ENCODE data around the gene SAMD9L.

DNA sequence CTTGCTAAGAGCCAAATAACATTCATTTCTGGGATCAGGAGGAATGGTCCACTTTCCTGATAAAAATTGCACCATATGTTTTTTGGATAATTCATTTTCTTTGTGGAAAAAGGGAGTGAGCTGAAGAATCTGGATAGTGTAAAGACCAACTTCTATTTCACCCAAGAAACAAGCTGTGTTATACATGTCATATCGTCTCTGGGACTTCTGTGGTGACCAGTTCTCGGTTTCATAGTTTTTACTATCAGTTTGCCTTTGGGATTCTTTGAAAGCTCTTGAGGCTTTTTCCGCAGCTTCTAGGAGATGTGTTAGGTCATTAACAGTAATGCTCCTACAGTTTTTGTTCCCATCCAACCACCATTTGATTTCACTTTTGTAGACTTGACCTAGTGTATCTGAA, 16.0 kb downstream of the SAMD9L start:
- TF ChIP-seq POLR2AphosphoS5 (IDR thresholded peaks at IDR 0.05; ENCODE audit: insufficient read depth in 1 of 2, low read depth in 1 of 2) = no peak
- TF ChIP-seq, protein P1, sequence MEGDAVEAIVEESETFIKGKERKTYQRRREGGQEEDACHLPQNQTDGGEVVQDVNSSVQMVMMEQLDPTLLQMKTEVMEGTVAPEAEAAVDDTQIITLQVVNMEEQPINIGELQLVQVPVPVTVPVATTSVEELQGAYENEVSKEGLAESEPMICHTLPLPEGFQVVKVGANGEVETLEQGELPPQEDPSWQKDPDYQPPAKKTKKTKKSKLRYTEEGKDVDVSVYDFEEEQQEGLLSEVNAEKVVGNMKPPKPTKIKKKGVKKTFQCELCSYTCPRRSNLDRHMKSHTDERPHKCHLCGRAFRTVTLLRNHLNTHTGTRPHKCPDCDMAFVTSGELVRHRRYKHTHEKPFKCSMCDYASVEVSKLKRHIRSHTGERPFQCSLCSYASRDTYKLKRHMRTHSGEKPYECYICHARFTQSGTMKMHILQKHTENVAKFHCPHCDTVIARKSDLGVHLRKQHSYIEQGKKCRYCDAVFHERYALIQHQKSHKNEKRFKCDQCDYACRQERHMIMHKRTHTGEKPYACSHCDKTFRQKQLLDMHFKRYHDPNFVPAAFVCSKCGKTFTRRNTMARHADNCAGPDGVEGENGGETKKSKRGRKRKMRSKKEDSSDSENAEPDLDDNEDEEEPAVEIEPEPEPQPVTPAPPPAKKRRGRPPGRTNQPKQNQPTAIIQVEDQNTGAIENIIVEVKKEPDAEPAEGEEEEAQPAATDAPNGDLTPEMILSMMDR (IDR thresholded peaks at IDR 0.05) = no peak
